HG03108 (cell line): Measurements from ENCODE around the gene BPIFB1.

Source experiments
- ATAC-seq: cut with Tn5 transposase; IDR thresholded peaks from one replicate; pipeline ENCODE4 v1.9.1; 2021; ENCODE audit warnings: moderate library complexity; ENCODE audit not compliant: unreplicated experiment

BPIFB1 gene

GRCh38 chr20:33291830-33292355 is 8.9 kb downstream of the BPIFB1 start:
- ATAC-seq, result no peak

- no peak for ATAC-seq
Measured at GRCh38 chr20:33296206-33296605, 13.2 kb downstream of the BPIFB1 start.

GRCh38 chr20:33298391-33298790 is 15.4 kb downstream of the BPIFB1 start:
- ATAC-seq, result no peak

GRCh38 chr20:33299111-33299603 is 16.1 kb downstream of the BPIFB1 start:
- no peak for ATAC-seq

DNA sequence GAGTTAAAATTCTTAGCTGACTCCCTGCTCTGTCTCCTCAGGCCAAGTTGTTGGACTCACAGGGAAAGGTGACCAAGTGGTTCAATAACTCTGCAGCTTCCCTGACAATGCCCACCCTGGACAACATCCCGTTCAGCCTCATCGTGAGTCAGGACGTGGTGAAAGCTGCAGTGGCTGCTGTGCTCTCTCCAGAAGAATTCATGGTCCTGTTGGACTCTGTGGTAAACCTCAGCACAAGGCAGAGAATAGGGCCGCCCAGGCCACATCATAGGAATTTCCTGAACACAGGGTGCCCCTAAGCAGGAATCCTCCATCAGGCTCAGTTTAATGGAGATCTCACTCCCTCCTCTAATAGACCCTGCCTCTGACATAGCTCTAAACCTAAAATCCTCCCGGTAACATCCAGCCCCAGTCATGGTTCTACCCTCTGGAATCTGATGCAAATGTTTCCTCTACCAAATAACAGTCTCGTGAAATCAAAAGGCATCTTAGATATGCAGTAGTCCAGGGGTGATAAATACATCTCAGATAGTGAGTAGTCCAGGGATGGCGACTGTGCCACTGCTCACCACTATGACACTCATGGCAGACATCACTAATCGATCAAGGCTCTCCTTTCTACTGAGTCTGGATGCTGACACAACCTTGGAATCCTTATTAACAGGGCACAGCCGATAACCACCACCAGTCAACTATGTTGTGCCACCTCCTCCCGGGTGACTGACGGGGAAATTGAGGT is 18.3 kb downstream of the BPIFB1 start:
- ATAC-seq, result no peak

- no peak for ATAC-seq
Measured at GRCh38 chr20:33303595-33303994, 20.6 kb downstream of the BPIFB1 start.

- no peak for ATAC-seq
Measured at GRCh38 chr20:33304046-33304445, 21.0 kb downstream of the BPIFB1 start.

- ATAC-seq, result no peak
Measured at GRCh38 chr20:33305589-33306057, 22.6 kb downstream of the BPIFB1 start.

- no peak for ATAC-seq
Measured at GRCh38 chr20:33306228-33306627, 23.2 kb downstream of the BPIFB1 start.

GRCh38 chr20:33306807-33307206 is 23.8 kb downstream of the BPIFB1 start:
- no peak for ATAC-seq

GRCh38 chr20:33308668-33309067 is 25.7 kb downstream of the BPIFB1 start:
- ATAC-seq, result no peak

GRCh38 chr20:33309631-33310030 is 26.6 kb downstream of the BPIFB1 start:
- ATAC-seq, result no peak

- ATAC-seq, result no peak
Measured at GRCh38 chr20:33310327-33310899, 27.4 kb downstream of the BPIFB1 start.

DNA sequence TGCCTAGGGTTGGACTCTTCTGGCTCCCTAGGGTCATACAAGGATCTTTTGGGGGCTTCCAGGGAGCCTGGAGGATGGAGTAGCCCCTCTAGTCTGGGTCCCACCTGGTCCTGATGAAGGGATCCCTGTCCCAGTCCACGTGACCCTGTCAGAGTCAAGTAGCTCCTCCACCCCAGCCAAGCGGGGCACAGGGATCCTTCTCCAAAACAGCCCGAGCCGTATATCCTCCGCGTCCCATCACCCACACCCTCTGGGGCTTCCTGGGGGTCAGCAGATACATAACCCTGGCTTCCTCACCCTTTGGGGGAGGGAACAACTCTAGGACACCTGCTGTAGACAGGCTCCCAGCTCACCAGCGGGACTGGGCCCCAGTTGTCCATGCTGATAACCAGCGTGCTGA is 28.0 kb downstream of the BPIFB1 start:
- no peak for ATAC-seq

GRCh38 chr20:33311996-33312395 is 29.0 kb downstream of the BPIFB1 start:
- ATAC-seq, result no peak

- no peak for ATAC-seq
Measured at GRCh38 chr20:33312583-33312982, 29.6 kb downstream of the BPIFB1 start.

DNA sequence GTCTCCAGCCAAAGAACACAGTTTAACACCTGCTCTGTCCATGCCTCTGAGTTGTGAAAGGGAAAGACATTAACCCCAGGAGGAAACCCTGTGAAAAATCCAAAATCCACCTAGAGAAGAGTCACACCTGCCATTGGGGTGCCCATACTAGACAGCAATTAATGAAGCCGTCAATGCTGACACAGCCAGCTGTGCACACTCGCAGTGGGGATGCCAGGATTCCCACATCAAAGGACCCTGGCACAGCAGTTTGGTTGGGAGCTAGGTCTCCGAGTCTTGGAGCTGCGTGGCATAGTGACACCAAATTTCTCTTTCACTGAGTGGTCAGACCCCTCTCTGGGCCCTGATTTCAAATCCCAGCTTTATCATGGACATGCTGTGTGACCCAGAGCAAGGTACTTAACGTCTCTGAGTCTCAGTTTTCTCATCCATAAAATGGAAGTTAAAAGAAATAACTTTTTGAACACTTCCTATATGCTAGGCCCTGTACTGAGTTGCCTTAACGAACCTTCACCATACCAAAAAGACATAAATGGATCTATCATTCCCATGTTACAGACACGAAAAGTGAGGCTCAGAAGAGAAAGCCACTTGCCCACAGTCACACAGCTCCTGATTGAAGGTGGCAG is 30.8 kb downstream of the BPIFB1 start:
- no peak for ATAC-seq

GRCh38 chr20:33316343-33316742 is 33.3 kb downstream of the BPIFB1 start:
- no peak for ATAC-seq

- ATAC-seq, result no peak
Measured at GRCh38 chr20:33316958-33317357, 33.9 kb downstream of the BPIFB1 start.

GRCh38 chr20:33317424-33318095 is 34.5 kb downstream of the BPIFB1 start:
- ATAC-seq, result no peak

GRCh38 chr20:33318096-33318429 is 35.0 kb downstream of the BPIFB1 start:
- ATAC-seq, result no peak
